ENCODE measurements around the gene HEXIM2. TPM values are rescaled to one million over a fixed set of nuclear protein-coding genes. Genes with fewer than 3 reads are reported as not detected.

HEXIM2 gene
- total RNA-seq, 1 experiment from 2014 or later = 11.9 TPM

GRCh38 chr17:45135192-45135977 lies 26.3 kb upstream of the HEXIM2 start, which contains the start of gene ACBD4 (continued):
- TF ChIP-seq ESRRA (CRISPR knock-in tag; IDR thresholded peaks at IDR 0.05; ENCODE audit: borderline replicate concordance) (no peak), NR1H2 (CRISPR knock-in tag; IDR thresholded peaks at IDR 0.05) (no peak), GABPB1 (CRISPR knock-in tag; IDR thresholded peaks at IDR 0.05) (peak; percentile 72), TP53 (CRISPR knock-in tag; IDR thresholded peaks at IDR 0.05) (no peak), KAT7 (CRISPR knock-in tag; IDR thresholded peaks at IDR 0.05; ENCODE audit: borderline replicate concordance) (no peak), ZNF281 (CRISPR knock-in tag; IDR thresholded peaks at IDR 0.05) (no peak), ELF4 (CRISPR knock-in tag; IDR thresholded peaks at IDR 0.05; ENCODE audit: low read depth) (no peak), ATF6 (CRISPR knock-in tag; IDR thresholded peaks at IDR 0.05) (no peak), ZBTB21 (CRISPR knock-in tag; IDR thresholded peaks at IDR 0.05; ENCODE audit: borderline replicate concordance) (no peak), ZNF263 (CRISPR knock-in tag; IDR thresholded peaks at IDR 0.05; ENCODE audit: low read depth) (no peak)

GRCh38 chr17:45135978-45136791 lies 25.5 kb upstream of the HEXIM2 start:
- H3K36me3 Mint-ChIP-seq = peaks cover 3% of the 10 kb centered on the region; the same call in 1 of the 2 replicates
- H3K27ac Mint-ChIP-seq = no peak overlapping the region
- ATAC-seq = no peak
- H3K4me3 Mint-ChIP-seq = peak overlapping the region; percentile 72
- no peaks in the 10 kb centered on the region for H3K9me3 Mint-ChIP-seq
- ChIA-PET CTCF (interaction anchor here (0.5 to 7.6 kb wide), 119 partner anchors 9 to 757 kb away, joined by 3 to 531 read pairs (median 5); partner anchors contain the start of genes C1QL1, DCAKD, EFTUD2 and FMNL1), POLR2A (interaction anchor here (0.8 to 2.1 kb wide), 6 partner anchors 8 to 72 kb away, joined by 8 to 39 read pairs (median 10); partner anchors contain the start of genes HEXIM1 and HEXIM2)
- H3K27me3 Mint-ChIP-seq (ENCODE audit: low read depth) = no peaks in the 10 kb centered on the region; the same call in 1 of the 2 replicates
- peaks cover 10% of the 10 kb centered on the region; the same call in 1 of the 2 replicates for H3K4me1 Mint-ChIP-seq
- DNase-seq (ENCODE audit: low spot score) = no peak
- no peak for TF ChIP-seq SP1 (CRISPR knock-in tag; conservative IDR thresholded peaks at IDR 0.05)
- no peak for TF ChIP-seq CTCF (IDR thresholded peaks at IDR 0.05)
- TF ChIP-seq EMX1 (CRISPR knock-in tag; IDR thresholded peaks at IDR 0.05) = no peak
- no peak for TF ChIP-seq E2F1 (CRISPR knock-in tag; IDR thresholded peaks at IDR 0.05)
- no peak for TF ChIP-seq IRF2 (CRISPR knock-in tag; IDR thresholded peaks at IDR 0.05; ENCODE audit: borderline replicate concordance, low read depth)
- TF ChIP-seq ZNF281 (CRISPR knock-in tag; IDR thresholded peaks at IDR 0.05) = no peak
- no peak for TF ChIP-seq ZNF512 (CRISPR knock-in tag; IDR thresholded peaks at IDR 0.05; ENCODE audit: borderline replicate concordance)
- no peak for TF ChIP-seq ZNF121 (CRISPR knock-in tag; IDR thresholded peaks at IDR 0.05)
- no peak for TF ChIP-seq NR3C1 (CRISPR knock-in tag; conservative IDR thresholded peaks at IDR 0.05; ENCODE audit: low read depth)
- TF ChIP-seq ETV6 (CRISPR knock-in tag; IDR thresholded peaks at IDR 0.05) = no peak
- TF ChIP-seq ZNF423 (CRISPR knock-in tag; IDR thresholded peaks at IDR 0.05) = no peak

Data from WTC11 (cell line).